Neural crest cell (in vitro differentiated cells): ENCODE results near the gene SGCE. TPM values are rescaled to one million over a fixed set of nuclear protein-coding genes. Genes with fewer than 3 reads are reported as not detected.

Experiments used
- DNase-seq: peaks from one replicate; pipeline ENCODE4 v3.0.0; 2021; ENCODE audit warnings: low read depth, mixed read lengths, low spot score
- H3K27ac Mint-ChIP-seq: one replicate; pipeline ENCODE4 v1.8.0; 2021; ENCODE audit warnings: mild to moderate bottlenecking, mixed read lengths; ENCODE audit not compliant: unreplicated experiment
- H3K27me3 Mint-ChIP-seq: 2 replicates; pipeline ENCODE4 v1.8.0; 2021; ENCODE audit warnings: low read depth, mild to moderate bottlenecking, mixed read lengths
- H3K36me3 Mint-ChIP-seq: 2 replicates; pipeline ENCODE4 v1.8.0; 2021; ENCODE audit warnings: low read depth, mild to moderate bottlenecking, mixed read lengths
- H3K4me1 Mint-ChIP-seq: 2 replicates; pipeline ENCODE4 v1.8.0; 2021; ENCODE audit warnings: mixed read lengths
- H3K4me3 Mint-ChIP-seq: one replicate; pipeline ENCODE4 v1.8.0; 2021; ENCODE audit warnings: mild to moderate bottlenecking, mixed read lengths
- H3K9me3 Mint-ChIP-seq: 2 replicates; pipeline ENCODE4 v1.8.0; 2021; ENCODE audit warnings: mixed read lengths
- CTCF ChIP-seq: fragments of 200-600 bp; sonication (generic); conservative IDR thresholded peaks from 2 replicates; pipeline ENCODE4 v1.5.0; 2021; ENCODE audit warnings: antibody characterized with exemption, mild to moderate bottlenecking
- total RNA-seq: library from RNA; stranded (reverse); gene quantifications from 2 replicates; pipeline ENCODE4 v1.2.1, GENCODE V29; 2021

SGCE gene
- total RNA-seq, 1 donor from 2014 or later, result 44.9 TPM

GRCh38 chr7:94591176-94591575 is 64.8 kb downstream of the SGCE start:
- DNase-seq, result no peak
- Mint-ChIP-seq H3K27me3 (no peaks in the 10 kb centered on the region), H3K9me3 (peaks cover 3% of the 10 kb centered on the region), H3K36me3 (peaks cover 31% of the 10 kb centered on the region), H3K4me3 (no peak overlapping the region), H3K27ac (no peak overlapping the region), H3K4me1 (peaks cover 12% of the 10 kb centered on the region)
- no peak for TF ChIP-seq CTCF

- no peak for TF ChIP-seq CTCF
- H3K27ac Mint-ChIP-seq, result no peak overlapping the region
- no peak for DNase-seq
- peaks cover 12% of the 10 kb centered on the region for H3K4me1 Mint-ChIP-seq
- H3K9me3 Mint-ChIP-seq, result peaks cover 3% of the 10 kb centered on the region
- no peak overlapping the region for H3K4me3 Mint-ChIP-seq
- peaks cover 28% of the 10 kb centered on the region for H3K36me3 Mint-ChIP-seq
- no peaks in the 10 kb centered on the region for H3K27me3 Mint-ChIP-seq
Measured at GRCh38 chr7:94590526-94591162, 65.3 kb downstream of the SGCE start.

- TF ChIP-seq CTCF, result no peak
- peaks cover 23% of the 10 kb centered on the region for H3K36me3 Mint-ChIP-seq
- H3K4me1 Mint-ChIP-seq, result peaks cover 12% of the 10 kb centered on the region
- no peak for DNase-seq
- H3K27me3 Mint-ChIP-seq, result no peaks in the 10 kb centered on the region
- H3K4me3 Mint-ChIP-seq, result no peak overlapping the region
- H3K27ac Mint-ChIP-seq, result no peak overlapping the region
- H3K9me3 Mint-ChIP-seq, result peaks cover 3% of the 10 kb centered on the region
Measured at GRCh38 chr7:94588075-94588474, 67.9 kb downstream of the SGCE start.

- H3K9me3 Mint-ChIP-seq, result peaks cover 15% of the 10 kb centered on the region
- H3K4me3 Mint-ChIP-seq, result no peak overlapping the region
- DNase-seq, result no peak
- no peaks in the 10 kb centered on the region for H3K4me1 Mint-ChIP-seq
- no peaks in the 10 kb centered on the region for H3K27me3 Mint-ChIP-seq
- no peak for TF ChIP-seq CTCF
- H3K36me3 Mint-ChIP-seq, result peaks cover 28% of the 10 kb centered on the region
- no peak overlapping the region for H3K27ac Mint-ChIP-seq
Measured at GRCh38 chr7:94584113-94584512, 71.8 kb downstream of the SGCE start.

GRCh38 chr7:94580601-94581000 is 75.3 kb downstream of the SGCE start:
- H3K36me3 Mint-ChIP-seq, result peaks cover 41% of the 10 kb centered on the region
- H3K27ac Mint-ChIP-seq, result no peak overlapping the region
- no peaks in the 10 kb centered on the region for H3K4me1 Mint-ChIP-seq
- no peak overlapping the region for H3K4me3 Mint-ChIP-seq
- TF ChIP-seq CTCF, result no peak
- peaks cover 17% of the 10 kb centered on the region for H3K9me3 Mint-ChIP-seq
- no peaks in the 10 kb centered on the region for H3K27me3 Mint-ChIP-seq
- DNase-seq, result no peak
